Pancreas (tissue), 10 donors: Measurements from ENCODE around the gene UBAC2. TPM values are rescaled to one million over a fixed set of nuclear protein-coding genes. Genes with fewer than 3 reads are reported as not detected.

Experiments used
- ATAC-seq, 4 donors: fragments of 200-7000 bp; cut with Tn5 transposase; one replicate each; pipeline versions ENCODE4 v1.8.0 to v1.9.1; 2020; ENCODE audit warnings: mild to moderate bottlenecking in 4 of 4, moderate library complexity in 4 of 4
- DNase-seq, 6 donors: peaks; one replicate each; pipeline ENCODE4 v3.0.0-alpha.2; 2020
- FAIRE-seq: peaks from 2 replicates; lab custom pipeline; 2012; peaks lifted over from hg19 to GRCh38; lab: Jason Lieb, UNC
- H3K27ac ChIP-seq, 4 donors: fragments of 200-600 bp; sonication (generic); 1 replicate in 3 of 4; 2 replicates in 1 of 4; pipeline versions ENCODE4 v1.5.0 to v1.8.0; 2020
- H3K27me3 ChIP-seq, 4 donors: fragments of 200-600 bp; one replicate each; pipeline ENCODE4 v1.8.0; 2021
- H3K36me3 ChIP-seq, 3 donors: fragments of 200-600 bp; sonication (generic) in 1 of 3; one replicate each; pipeline versions ENCODE4 v1.5.0 to v1.8.0; 2020 to 2021
- H3K4me1 ChIP-seq, 3 donors: fragments of 200-600 bp; one replicate each; pipeline ENCODE4 v1.8.0; 2021
- H3K4me3 ChIP-seq, 4 donors: fragments of 200-600 bp; sonication (generic) in 2 of 4; one replicate each; pipeline versions ENCODE4 v1.5.0 to v1.8.0; 2020 to 2021
- H3K9me3 ChIP-seq, 4 donors: fragments of 200-600 bp; one replicate each; pipeline ENCODE4 v1.8.0; 2021
- WGBS, 2 donors: extraction: QIAGEN DNeasy Blood & Tissue Kit; methylation state at CpG; one replicate each; pipeline ENCODE4 v1.1.7; 2013; 5-methylcytosine and 5-hydroxymethylcytosine counted together
- intact Hi-C, 3 donors: fragments of 100-400 bp; cut with DNase I; formaldehyde crosslinking; loops; one replicate each; pipeline versions ENCODE4 v1.11.1 to v1.14.2; 2022
- polyA plus RNA-seq, 2 donors: library from polyadenylated mRNA; stranded (reverse); fragments of 200-250 nt; gene quantifications; one replicate each; pipeline ENCODE4 v1.2.3, GENCODE V29; 2013
- total RNA-seq, 6 donors: library from RNA; stranded (reverse); fragmentation: NEBNext Ultra II Directional in 4 of 6; extraction: Animal tissue kit (Norgen Biotek cat#: 25700) in 4 of 6; gene quantifications; one replicate each; pipeline versions ENCODE4 v1.2.1 to v1.2.4, GENCODE V29; 2021 to 2023
- TF ChIP-seq, protein P1 (sequence below), 4 donors: fragments of 200-600 bp; sonication (generic) in 3 of 4; IDR thresholded peaks; one replicate each; pipeline versions ENCODE4 v1.5.0 to v1.8.0; 2021; ENCODE audit warnings: antibody characterized with exemption in 4 of 4
- donor health status: healthy with polysubstance abuse.
- donor health status: DM: no; HTN: no; CAD: no; lungs with moderate emphysema.
- donor health status: DM: no; HTN: no; CAD: no.
- donor health status: control.
- donor health status: control.
- donor health status: Bipolar disorder and iron deficiency.
- donor health status: DM: yes; HTN: yes; CAD: no.
- donor health status: DM: no; HTN: no; CAD: no.
- donor health status: DM: no; HTN: no; CAD: no.
- donor health status: DM: yes; HTN: yes; CAD: no.

The UBAC2 gene
- total and polyA plus RNA-seq, 8 donors = 17.5 to 29.5 (median 26.9) TPM

DNA sequence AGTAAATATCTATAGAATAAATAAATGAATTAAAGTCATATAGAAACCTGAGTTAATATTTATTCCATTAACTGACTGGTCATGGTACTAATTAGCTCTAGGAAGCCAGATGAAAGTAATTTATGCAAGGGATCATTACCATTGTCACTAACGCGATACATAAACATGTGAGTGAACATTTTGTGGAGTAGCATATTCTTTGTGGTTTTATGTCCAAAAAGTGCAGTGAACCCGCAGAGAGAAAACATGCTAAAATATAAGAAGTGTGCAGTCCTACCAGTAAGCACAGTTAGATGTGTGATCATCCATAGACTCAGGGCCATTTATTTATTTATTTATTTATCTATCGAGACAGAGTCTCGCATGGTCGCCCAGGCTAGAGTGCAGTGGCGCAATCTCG is 104.9 kb downstream of the UBAC2 start:
- TF ChIP-seq, protein P1, sequence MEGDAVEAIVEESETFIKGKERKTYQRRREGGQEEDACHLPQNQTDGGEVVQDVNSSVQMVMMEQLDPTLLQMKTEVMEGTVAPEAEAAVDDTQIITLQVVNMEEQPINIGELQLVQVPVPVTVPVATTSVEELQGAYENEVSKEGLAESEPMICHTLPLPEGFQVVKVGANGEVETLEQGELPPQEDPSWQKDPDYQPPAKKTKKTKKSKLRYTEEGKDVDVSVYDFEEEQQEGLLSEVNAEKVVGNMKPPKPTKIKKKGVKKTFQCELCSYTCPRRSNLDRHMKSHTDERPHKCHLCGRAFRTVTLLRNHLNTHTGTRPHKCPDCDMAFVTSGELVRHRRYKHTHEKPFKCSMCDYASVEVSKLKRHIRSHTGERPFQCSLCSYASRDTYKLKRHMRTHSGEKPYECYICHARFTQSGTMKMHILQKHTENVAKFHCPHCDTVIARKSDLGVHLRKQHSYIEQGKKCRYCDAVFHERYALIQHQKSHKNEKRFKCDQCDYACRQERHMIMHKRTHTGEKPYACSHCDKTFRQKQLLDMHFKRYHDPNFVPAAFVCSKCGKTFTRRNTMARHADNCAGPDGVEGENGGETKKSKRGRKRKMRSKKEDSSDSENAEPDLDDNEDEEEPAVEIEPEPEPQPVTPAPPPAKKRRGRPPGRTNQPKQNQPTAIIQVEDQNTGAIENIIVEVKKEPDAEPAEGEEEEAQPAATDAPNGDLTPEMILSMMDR (IDR thresholded peaks at IDR 0.05) = no peak
- H3K4me1 ChIP-seq = no peaks in the 10 kb centered on the region
- intact Hi-C loops = no loop called here
- H3K9me3 ChIP-seq = no peaks in the 10 kb centered on the region
- FAIRE-seq (no peak), ATAC-seq (no peak), DNase-seq (no peak)
- no peaks in the 10 kb centered on the region for H3K27me3 ChIP-seq
- WGBS, 2 donors = 93 to 97% methylated on average over 8 of the region's 8 CpGs
- no peaks in the 10 kb centered on the region for H3K36me3 ChIP-seq
- peak overlapping the region in 1 of 4 donors; percentile 15 for H3K4me3 ChIP-seq
- H3K27ac ChIP-seq = no peak overlapping the region

DNA sequence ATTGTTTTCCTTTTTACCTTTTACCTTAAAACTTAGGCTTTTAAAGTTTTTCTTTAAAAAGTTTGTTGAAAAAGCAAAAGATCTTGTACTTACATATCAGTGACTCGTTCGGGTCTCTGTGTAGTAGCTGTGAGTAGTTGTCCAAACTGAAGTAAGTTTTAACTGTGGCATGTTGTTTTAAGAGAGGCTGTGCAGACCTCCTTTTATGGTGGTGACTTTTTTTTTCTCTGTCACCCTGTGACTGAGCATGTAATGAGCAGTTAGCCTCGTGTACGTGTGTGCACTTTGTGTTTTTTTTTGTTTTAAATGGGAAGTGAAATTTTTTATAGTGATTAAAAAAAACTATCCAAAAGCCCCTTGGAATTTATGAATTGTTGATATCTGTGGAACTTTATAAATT is 106.6 kb downstream of the UBAC2 start, which contains the start of gene GPR183:
GPR183 (minus strand) TSS at position 153 of the 400 bp plus-strand sequence. CDS start 11,254 bp downstream, outside the sequence.
- peak; percentile 70 to 79 (median 74) for ATAC-seq
- Histone ChIP-seq H3K4me3 (peak within 1 kb of the TSS in 1 of 4 donors; percentile 15), H3K9me3 (no peaks in the 10 kb centered on the region), H3K36me3 (no peaks in the 10 kb centered on the region), H3K4me1 (no peaks in the 10 kb centered on the region), H3K27me3 (no peaks in the 10 kb centered on the region), H3K27ac (peak within 1 kb of the TSS in 2 of 4 donors; percentile 6 to 35)
- WGBS, 2 donors = 29 to 30% methylated on average over 4 of the region's 4 CpGs
- FAIRE-seq = peak; percentile 92
- intact Hi-C loops = no loop called here
- TF ChIP-seq, protein P1 (IDR thresholded peaks at IDR 0.05) = no peak
- DNase-seq = no peak

DNA sequence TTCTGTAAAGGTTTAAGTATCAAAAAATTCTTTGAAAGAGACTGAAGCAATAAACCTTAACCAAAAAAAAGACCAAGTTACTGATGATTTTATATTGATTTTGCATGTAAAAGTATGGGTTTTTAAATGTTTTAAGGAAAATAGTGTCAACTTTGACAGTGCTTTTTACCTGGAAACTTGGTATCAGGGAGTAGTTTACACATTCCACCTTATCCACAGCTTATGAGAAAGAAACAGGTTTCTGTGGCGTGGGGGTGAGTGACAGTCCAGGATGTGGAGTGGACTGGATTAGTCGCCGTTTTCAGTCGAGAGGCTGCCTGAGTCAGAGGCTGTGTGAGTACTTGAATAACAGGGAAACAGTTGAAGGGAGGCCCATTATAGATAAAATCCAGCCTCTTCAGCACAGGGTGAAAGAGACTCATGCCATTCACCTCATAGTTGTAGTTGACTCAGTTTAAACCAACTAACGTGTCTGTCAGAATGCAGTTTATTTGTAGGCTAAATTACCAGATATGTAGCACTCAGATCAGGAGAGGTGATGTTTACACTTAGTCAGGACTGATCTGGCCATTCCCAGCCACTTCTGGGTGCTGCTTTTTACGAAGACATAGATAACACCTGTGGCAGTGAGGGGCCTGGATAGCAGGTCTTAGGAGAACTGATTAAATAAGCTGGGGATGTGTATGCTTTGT is 107.1 kb downstream of the UBAC2 start:
- FAIRE-seq (no peak), ATAC-seq (peak; percentile 62 to 85 (median 73)), DNase-seq (peak in 2 of 6 donors; percentile 23 to 43)
- TF ChIP-seq, protein P1 (IDR thresholded peaks at IDR 0.05) = no peak
- 29 to 33% methylated on average over 6 of the region's 6 CpGs for WGBS, 2 donors
- Histone ChIP-seq H3K36me3 (no peaks in the 10 kb centered on the region), H3K9me3 (no peaks in the 10 kb centered on the region), H3K27me3 (no peaks in the 10 kb centered on the region), H3K27ac (peak overlapping the region in 2 of 4 donors; percentile 6 to 19), H3K4me1 (no peaks in the 10 kb centered on the region), H3K4me3 (no peak overlapping the region)
- intact Hi-C loops = no loop called here

DNA sequence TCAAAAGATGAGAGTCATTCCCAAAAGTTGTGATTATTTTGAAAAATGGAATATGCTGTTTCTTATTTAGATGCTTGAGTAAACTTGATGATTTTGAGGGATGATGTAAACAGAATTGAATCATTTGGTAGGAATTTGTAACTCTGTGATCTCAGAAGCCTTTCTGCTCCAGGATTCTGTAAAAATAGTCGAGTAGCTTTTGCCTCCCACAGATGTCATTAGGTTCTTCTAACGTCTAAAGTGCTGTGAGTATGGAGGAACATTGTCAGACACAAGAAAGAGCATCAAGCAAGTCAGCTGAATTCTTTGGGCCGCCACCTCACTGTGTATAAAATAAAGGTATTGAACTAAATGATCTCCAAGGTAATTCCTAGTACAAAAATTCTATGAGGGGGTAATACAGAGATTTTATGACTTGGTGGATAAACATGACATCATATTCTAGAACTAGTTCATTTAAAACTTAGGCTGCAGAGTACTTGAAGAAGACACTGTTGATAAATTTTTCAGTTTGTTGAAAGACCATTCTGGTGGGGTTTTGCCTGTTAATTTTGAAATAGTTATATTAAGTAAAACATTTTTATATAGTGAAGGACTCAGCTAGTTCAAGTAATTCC is 107.9 kb downstream of the UBAC2 start:
- Histone ChIP-seq H3K27ac (peak overlapping the region in 1 of 4 donors; percentile 6), H3K4me3 (no peak overlapping the region), H3K4me1 (no peaks in the 10 kb centered on the region), H3K9me3 (no peaks in the 10 kb centered on the region), H3K36me3 (no peaks in the 10 kb centered on the region), H3K27me3 (no peaks in the 10 kb centered on the region)
- intact Hi-C loops = no loop called here
- TF ChIP-seq, protein P1 (IDR thresholded peaks at IDR 0.05) = no peak
- WGBS, 2 donors = 92 to 93% methylated on average over 3 of the region's 3 CpGs
- DNase-seq (no peak), FAIRE-seq (no peak), ATAC-seq (no peak)
